BLaER1 treated with 17β-estradiol and CSF1 and Interleukin-3, amounts not matched to agents 10 nM and 100 nM (cell line): Measurements from ENCODE around the gene TWIST2.
A peak's percentile ranks its signal among the peaks of the same experiment; 100 is the strongest.

Experiments
- H3K27ac ChIP-seq, 11 experiments: shearing (Covaris generic); formaldehyde crosslinking; 2 replicates each; pipeline ENCODE4 v1.8.1; 2022
- H3K27me3 ChIP-seq, 11 experiments: shearing (Covaris generic); formaldehyde crosslinking; 2 replicates each; pipeline ENCODE4 v1.8.1; 2022
- H3K36me3 ChIP-seq, 11 experiments: shearing (Covaris generic); formaldehyde crosslinking; 2 replicates each; pipeline ENCODE4 v1.8.1; 2022
- H3K4me1 ChIP-seq, 10 experiments: shearing (Covaris generic); formaldehyde crosslinking; 2 replicates each; pipeline ENCODE4 v1.8.1; 2022
- H3K4me2 ChIP-seq, 11 experiments: shearing (Covaris generic); formaldehyde crosslinking; 2 replicates each; pipeline ENCODE4 v1.8.1; 2022
- H3K4me3 ChIP-seq, 10 experiments: shearing (Covaris generic); formaldehyde crosslinking; 2 replicates each; pipeline ENCODE4 v1.8.1; 2022
- H3K9ac ChIP-seq, 11 experiments: shearing (Covaris generic); formaldehyde crosslinking; 2 replicates each; pipeline ENCODE4 v1.8.1; 2022
- H3K9me3 ChIP-seq, 11 experiments: shearing (Covaris generic); formaldehyde crosslinking; replicated peaks in 1 of 11; 2 replicates each; pipeline ENCODE4 v1.8.1; 2022
- H4K20me1 ChIP-seq, 11 experiments: shearing (Covaris generic); formaldehyde crosslinking; 2 replicates each; pipeline ENCODE4 v1.8.1; 2022
- Cebpa-rat ChIP-seq, 11 experiments: shearing (Covaris generic); IDR thresholded peaks; 2 replicates each; pipeline ENCODE4 v1.8.1; 2022

Gene TWIST2

GRCh38 chr2:238851026-238851425 lies 3.1 kb downstream of the TWIST2 start:
- H3K36me3 ChIP-seq = no peaks in the 10 kb centered on the region
- H3K4me3 ChIP-seq = no peak overlapping the region
- H3K4me1 ChIP-seq = peaks cover 0 to 12% (median 0%) of the 10 kb centered on the region in 10 experiments; a peak in 6 of 20 replicates
- peaks cover 47 to 62% (median 55%) of the 10 kb centered on the region in 11 experiments for H3K9me3 ChIP-seq
- H4K20me1 ChIP-seq = no peaks in the 10 kb centered on the region
- H3K27me3 ChIP-seq = peaks cover 41 to 70% (median 44%) of the 10 kb centered on the region in 11 experiments
- H3K27ac ChIP-seq = no peak overlapping the region
- no peak overlapping the region for H3K4me2 ChIP-seq
- TF ChIP-seq Cebpa-rat (IDR thresholded peaks at IDR 0.05) = no peak
- no peak overlapping the region for H3K9ac ChIP-seq

GRCh38 chr2:238851761-238852160 lies 3.9 kb downstream of the TWIST2 start:
- Histone ChIP-seq H3K27ac (no peak overlapping the region), H3K27me3 (peaks cover 34 to 70% (median 37%) of the 10 kb centered on the region in 11 experiments), H3K9me3 (peaks cover 43 to 57% (median 50%) of the 10 kb centered on the region in 11 experiments), H3K4me2 (no peak overlapping the region), H4K20me1 (no peaks in the 10 kb centered on the region), H3K9ac (no peak overlapping the region), H3K4me1 (peaks cover 2 to 16% (median 6%) of the 10 kb centered on the region in 10 experiments), H3K4me3 (no peak overlapping the region), H3K36me3 (no peaks in the 10 kb centered on the region)
- no peak for TF ChIP-seq Cebpa-rat (IDR thresholded peaks at IDR 0.05)

GRCh38 chr2:238852206-238852869 lies 4.5 kb downstream of the TWIST2 start:
- no peak for TF ChIP-seq Cebpa-rat (IDR thresholded peaks at IDR 0.05)
- H3K4me3 ChIP-seq = no peak overlapping the region
- H3K4me2 ChIP-seq = no peak overlapping the region
- H3K27ac ChIP-seq = no peak overlapping the region
- H3K27me3 ChIP-seq = peaks cover 28 to 70% (median 31%) of the 10 kb centered on the region in 11 experiments
- no peak overlapping the region for H3K9ac ChIP-seq
- no peaks in the 10 kb centered on the region for H4K20me1 ChIP-seq
- peaks cover 37 to 52% (median 44%) of the 10 kb centered on the region in 11 experiments for H3K9me3 ChIP-seq
- H3K36me3 ChIP-seq = no peaks in the 10 kb centered on the region
- peaks cover 8 to 18% (median 12%) of the 10 kb centered on the region in 10 experiments for H3K4me1 ChIP-seq

GRCh38 chr2:238853218-238853617 lies 5.3 kb downstream of the TWIST2 start:
- TF ChIP-seq Cebpa-rat (IDR thresholded peaks at IDR 0.05) = no peak
- H3K36me3 ChIP-seq = no peaks in the 10 kb centered on the region
- peaks cover 19 to 64% (median 22%) of the 10 kb centered on the region in 11 experiments for H3K27me3 ChIP-seq

GRCh38 chr2:238853721-238854120 lies 5.8 kb downstream of the TWIST2 start:
- Histone ChIP-seq H3K4me1 (peaks cover 22 to 32% (median 25%) of the 10 kb centered on the region in 10 experiments), H3K27ac (no peak overlapping the region), H3K27me3 (peaks cover 14 to 59% (median 17%) of the 10 kb centered on the region in 11 experiments), H3K9ac (no peak overlapping the region), H3K9me3 (peaks cover 24 to 38% (median 30%) of the 10 kb centered on the region in 11 experiments), H4K20me1 (peaks cover 0 to 4% (median 0%) of the 10 kb centered on the region in 11 experiments; a peak in 1 of 22 replicates), H3K4me2 (0 out of 22 replicates have a peak overlapping the region, but pooled peaks of 1 of the 11 experiments have one; percentile 22), H3K4me3 (no peak overlapping the region), H3K36me3 (no peaks in the 10 kb centered on the region)
- no peak for TF ChIP-seq Cebpa-rat (IDR thresholded peaks at IDR 0.05)

More at GRCh38 chr2:238853218-238853617, 5.3 kb downstream of the TWIST2 start:
- no peak overlapping the region for H3K9ac ChIP-seq
- H3K4me2 ChIP-seq = no peak overlapping the region
- H3K4me1 ChIP-seq = peaks cover 17 to 27% (median 20%) of the 10 kb centered on the region in 10 experiments
- H3K9me3 ChIP-seq = peaks cover 29 to 43% (median 35%) of the 10 kb centered on the region in 11 experiments
- peaks cover 0 to 4% (median 0%) of the 10 kb centered on the region in 11 experiments; a peak in 1 of 22 replicates for H4K20me1 ChIP-seq
- H3K4me3 ChIP-seq = no peak overlapping the region
- H3K27ac ChIP-seq = no peak overlapping the region

GRCh38 chr2:238854246-238854645 lies 6.4 kb downstream of the TWIST2 start:
- Histone ChIP-seq H3K9me3 (peaks cover 18 to 33% (median 25%) of the 10 kb centered on the region in 11 experiments), H3K9ac (no peak overlapping the region), H4K20me1 (peaks cover 0 to 4% (median 0%) of the 10 kb centered on the region in 11 experiments; a peak in 1 of 22 replicates), H3K27ac (no peak overlapping the region), H3K4me1 (peaks cover 22 to 32% (median 28%) of the 10 kb centered on the region in 10 experiments), H3K4me2 (peak overlapping the region in 5 of 11 experiments; percentile 11 to 33 (median 18); a peak in 7 of 22 replicates), H3K36me3 (no peaks in the 10 kb centered on the region), H3K27me3 (peaks cover 9 to 53% (median 12%) of the 10 kb centered on the region in 11 experiments), H3K4me3 (no peak overlapping the region)
- no peak for TF ChIP-seq Cebpa-rat (IDR thresholded peaks at IDR 0.05)

- H3K4me1 ChIP-seq = peaks cover 22 to 35% (median 28%) of the 10 kb centered on the region in 10 experiments
- no peaks in the 10 kb centered on the region for H3K36me3 ChIP-seq
- H3K27me3 ChIP-seq = peaks cover 4 to 52% (median 7%) of the 10 kb centered on the region in 11 experiments
- H4K20me1 ChIP-seq = peaks cover 0 to 4% (median 0%) of the 10 kb centered on the region in 11 experiments; a peak in 1 of 22 replicates
- no peak overlapping the region for H3K27ac ChIP-seq
- no peak overlapping the region for H3K4me3 ChIP-seq
- H3K9me3 ChIP-seq = peaks cover 17 to 27% (median 21%) of the 10 kb centered on the region in 11 experiments; a peak in 21 of 22 replicates
- H3K4me2 ChIP-seq = peak overlapping the region in 5 of 11 experiments; percentile 11 to 33 (median 18); a peak in 7 of 22 replicates
- no peak overlapping the region for H3K9ac ChIP-seq
- TF ChIP-seq Cebpa-rat (IDR thresholded peaks at IDR 0.05) = no peak
Observed at GRCh38 chr2:238854699-238855229, 6.9 kb downstream of the TWIST2 start.

GRCh38 chr2:238855299-238855698 lies 7.4 kb downstream of the TWIST2 start:
- Histone ChIP-seq H3K9ac (no peak overlapping the region), H3K4me2 (no peak overlapping the region), H3K9me3 (peaks cover 17 to 27% (median 21%) of the 10 kb centered on the region in 11 experiments; a peak in 21 of 22 replicates), H3K27ac (no peak overlapping the region), H3K4me1 (peaks cover 22 to 40% (median 33%) of the 10 kb centered on the region in 10 experiments), H3K27me3 (peaks cover 0 to 55% (median 1%) of the 10 kb centered on the region in 11 experiments; a peak in 14 of 22 replicates), H4K20me1 (peaks cover 0 to 4% (median 0%) of the 10 kb centered on the region in 11 experiments; a peak in 1 of 22 replicates), H3K36me3 (no peaks in the 10 kb centered on the region), H3K4me3 (no peak overlapping the region)
- TF ChIP-seq Cebpa-rat (IDR thresholded peaks at IDR 0.05) = no peak
